ENCODE measurements around the gene FAM107B.

The FAM107B gene

GRCh38 chr10:14601872-14602725, 172.6 kb downstream of the FAM107B start:
- peak overlapping the region; percentile 66 to 86 for H3K4me3 ChIP-seq (ENCODE audit: low read depth in 1 of 2, low read length in 1 of 2)
- H3K4me1 ChIP-seq (ENCODE audit: control insufficient read depth in 1 of 2, insufficient read depth in 1 of 2, low read depth in 1 of 2, low read length in 1 of 2): peaks cover 61 to 64% of the 10 kb centered on the region in 2 experiments
- no peaks in the 10 kb centered on the region for H3K9me3 ChIP-seq
- H3K27ac ChIP-seq: peak overlapping the region; percentile 92
- no peak for TF ChIP-seq CTCF (IDR thresholded peaks at IDR 0.05)
- H3K27me3 ChIP-seq: no peaks in the 10 kb centered on the region
- H3K36me3 ChIP-seq: peaks cover 36% of the 10 kb centered on the region

- H3K9me3 ChIP-seq: no peaks in the 10 kb centered on the region
- H3K4me1 ChIP-seq (ENCODE audit: control insufficient read depth in 1 of 2, insufficient read depth in 1 of 2, low read depth in 1 of 2, low read length in 1 of 2): peaks cover 64 to 69% of the 10 kb centered on the region in 2 experiments
- peaks cover 36% of the 10 kb centered on the region for H3K36me3 ChIP-seq
- no peaks in the 10 kb centered on the region for H3K27me3 ChIP-seq
- peak overlapping the region; percentile 66 to 86 for H3K4me3 ChIP-seq (ENCODE audit: low read depth in 1 of 2, low read length in 1 of 2)
- no peak for TF ChIP-seq CTCF (IDR thresholded peaks at IDR 0.05)
- peak overlapping the region; percentile 92 for H3K27ac ChIP-seq
Observed at GRCh38 chr10:14601326-14601725, 173.4 kb downstream of the FAM107B start.

GRCh38 chr10:14600065-14600464, 174.6 kb downstream of the FAM107B start:
- no peak overlapping the region for H3K4me3 ChIP-seq (ENCODE audit: low read depth in 1 of 2, low read length in 1 of 2)
- peaks cover 42% of the 10 kb centered on the region for H3K36me3 ChIP-seq
- H3K4me1 ChIP-seq (ENCODE audit: control insufficient read depth in 1 of 2, insufficient read depth in 1 of 2, low read depth in 1 of 2, low read length in 1 of 2): peaks cover 64 to 68% of the 10 kb centered on the region in 2 experiments
- no peaks in the 10 kb centered on the region for H3K27me3 ChIP-seq
- peak overlapping the region; percentile 92 for H3K27ac ChIP-seq
- no peak for TF ChIP-seq CTCF (IDR thresholded peaks at IDR 0.05)
- H3K9me3 ChIP-seq: no peaks in the 10 kb centered on the region

GRCh38 chr10:14598809-14599764, 175.6 kb downstream of the FAM107B start:
- peaks cover 62 to 70% of the 10 kb centered on the region in 2 experiments for H3K4me1 ChIP-seq (ENCODE audit: control insufficient read depth in 1 of 2, insufficient read depth in 1 of 2, low read depth in 1 of 2, low read length in 1 of 2)
- peaks cover 42% of the 10 kb centered on the region for H3K36me3 ChIP-seq
- no peak overlapping the region for H3K4me3 ChIP-seq (ENCODE audit: low read depth in 1 of 2, low read length in 1 of 2)
- no peaks in the 10 kb centered on the region for H3K9me3 ChIP-seq
- H3K27me3 ChIP-seq: no peaks in the 10 kb centered on the region
- peak overlapping the region; percentile 92 for H3K27ac ChIP-seq
- no peak for TF ChIP-seq CTCF (IDR thresholded peaks at IDR 0.05)

- H3K27me3 ChIP-seq: no peaks in the 10 kb centered on the region
- peaks cover 61% of the 10 kb centered on the region for H3K36me3 ChIP-seq
- TF ChIP-seq CTCF (IDR thresholded peaks at IDR 0.05): no peak
- H3K27ac ChIP-seq: peak overlapping the region; percentile 67
- H3K4me1 ChIP-seq (ENCODE audit: control insufficient read depth in 1 of 2, insufficient read depth in 1 of 2, low read depth in 1 of 2, low read length in 1 of 2): peaks cover 32 to 48% of the 10 kb centered on the region in 2 experiments
- H3K4me3 ChIP-seq (ENCODE audit: low read depth in 1 of 2, low read length in 1 of 2): no peak overlapping the region
- H3K9me3 ChIP-seq: no peaks in the 10 kb centered on the region
Observed at GRCh38 chr10:14595526-14596182, 179.0 kb downstream of the FAM107B start.
